Mesenteric fat pad (tissue), 1 donor: ENCODE data around the gene POTEJ. TPM values are rescaled to one million over a fixed set of nuclear protein-coding genes. Genes with fewer than 3 reads are reported as not detected.

Experiments used
- total RNA-seq: library from RNA; stranded (reverse); fragmentation: NEBNext Ultra II Directional; extraction: Animal tissue kit (Norgen Biotek cat#: 25700); gene quantifications from one replicate; pipeline ENCODE4 v1.2.1, GENCODE V29; 2021
- donor health status: DM: yes; HTN: yes; CAD: no.

The POTEJ gene
- total RNA-seq, 1 donor from 2014 or later, result not detected

Other genes with a start within 250 kb of the POTEJ start
- gene POTEI, start 102.1 kb upstream of the POTEJ start, total RNA-seq, result not detected
- not detected for gene CFC1B, start 90.2 kb upstream of the POTEJ start, total RNA-seq
- gene CFC1, start 11.9 kb upstream of the POTEJ start, total RNA-seq, result not detected
- gene GPR148, start 117.6 kb downstream of the POTEJ start, total RNA-seq, result not detected
- not detected for gene AMER3, start 144.1 kb downstream of the POTEJ start, total RNA-seq
- gene ARHGEF4, start 225.5 kb downstream of the POTEJ start, total RNA-seq, result 9.4 TPM